Endothelial cell (in vitro differentiated cells): ENCODE data around the gene LTBR. TPM values are rescaled to one million over a fixed set of nuclear protein-coding genes. Genes with fewer than 3 reads are reported as not detected.
"Not testable (repeated sequence)": the region's sequence is repeated elsewhere in the genome, so short reads cannot be mapped to it uniquely, and the experiment has no call there.

ENCODE experiments used
- DNase-seq: peaks from one replicate; pipeline ENCODE4 v3.0.0; 2021; ENCODE audit warnings: low spot score
- H3K27ac Mint-ChIP-seq: one replicate; pipeline ENCODE4 v1.8.0; 2021; ENCODE audit warnings: mixed read lengths, inconsistent platforms; ENCODE audit not compliant: unreplicated experiment
- H3K27me3 Mint-ChIP-seq: one replicate; pipeline ENCODE4 v1.8.0; 2021; ENCODE audit warnings: mild to moderate bottlenecking, moderate library complexity, mixed read lengths, inconsistent platforms; ENCODE audit not compliant: unreplicated experiment
- H3K36me3 Mint-ChIP-seq: one replicate; pipeline ENCODE4 v1.8.0; 2021; ENCODE audit warnings: mild to moderate bottlenecking, low read depth, mixed read lengths, inconsistent platforms; ENCODE audit not compliant: unreplicated experiment
- H3K4me1 Mint-ChIP-seq: one replicate; pipeline ENCODE4 v1.8.0; 2021; ENCODE audit warnings: mild to moderate bottlenecking, mixed read lengths, inconsistent platforms; ENCODE audit not compliant: unreplicated experiment
- H3K4me3 Mint-ChIP-seq: one replicate; pipeline ENCODE4 v1.8.0; 2021; ENCODE audit warnings: mild to moderate bottlenecking, mixed read lengths, inconsistent platforms; ENCODE audit not compliant: unreplicated experiment
- H3K9me3 Mint-ChIP-seq: one replicate; pipeline ENCODE4 v1.8.0; 2021; ENCODE audit warnings: mixed read lengths, inconsistent platforms; ENCODE audit not compliant: unreplicated experiment
- CTCF ChIP-seq: fragments of 200-600 bp; sonication (generic); IDR thresholded peaks from one replicate; pipeline ENCODE4 v1.5.0; 2021; ENCODE audit warnings: antibody characterized with exemption; ENCODE audit not compliant: unreplicated experiment
- total RNA-seq: library from RNA; stranded (reverse); fragmentation: NEBNext Ultra II Directional; extraction: Animal tissue kit (Norgen Biotek cat#: 25700); gene quantifications from one replicate; pipeline ENCODE4 v1.2.1, GENCODE V29; 2021; ENCODE audit not compliant: unreplicated experiment

Gene LTBR
- total RNA-seq, 1 donor from 2014 or later = 40.3 TPM

GRCh38 chr12:6343518-6343917 is 40.4 kb upstream of the LTBR start:
- no peak overlapping the region for H3K27ac Mint-ChIP-seq
- peaks cover 4% of the 10 kb centered on the region for H3K36me3 Mint-ChIP-seq
- H3K27me3 Mint-ChIP-seq = peaks cover 11% of the 10 kb centered on the region
- DNase-seq = no peak
- no peaks in the 10 kb centered on the region for H3K9me3 Mint-ChIP-seq
- TF ChIP-seq CTCF = no peak
- H3K4me3 Mint-ChIP-seq = no peak overlapping the region
- H3K4me1 Mint-ChIP-seq = peaks cover 33% of the 10 kb centered on the region

DNA sequence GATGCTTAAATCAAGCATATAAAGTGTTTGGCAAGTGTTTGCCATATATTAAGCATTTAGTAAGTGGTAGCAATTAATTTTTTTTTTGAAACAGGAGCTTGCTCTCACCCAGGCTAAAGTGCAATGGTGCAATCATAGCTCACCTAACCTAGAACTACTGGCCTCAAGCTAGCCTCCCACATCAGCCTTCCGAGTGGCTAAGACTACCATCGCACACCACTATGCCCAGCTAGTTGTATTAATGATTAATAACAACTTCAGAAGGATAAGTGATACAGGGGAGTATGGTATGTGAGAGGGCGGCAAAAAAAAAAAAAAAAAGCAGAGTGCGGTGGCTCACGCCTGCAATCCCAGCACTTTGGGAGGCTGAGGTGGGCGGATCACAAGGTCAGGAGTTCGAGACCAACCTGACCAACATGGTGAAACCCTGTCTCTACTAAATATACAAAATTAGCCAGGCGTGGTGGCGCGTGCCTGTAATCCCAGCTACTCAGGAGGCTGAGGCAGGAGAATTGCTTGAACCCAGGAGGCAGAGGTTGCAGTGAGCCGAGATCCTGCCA is 39.8 kb upstream of the LTBR start:
- not testable (repeated sequence) for H3K9me3 Mint-ChIP-seq, H3K36me3 Mint-ChIP-seq, H3K27ac Mint-ChIP-seq, H3K4me3 Mint-ChIP-seq, DNase-seq
- peaks cover 33% of the 10 kb centered on the region for H3K4me1 Mint-ChIP-seq
- peaks cover 11% of the 10 kb centered on the region for H3K27me3 Mint-ChIP-seq

DNA sequence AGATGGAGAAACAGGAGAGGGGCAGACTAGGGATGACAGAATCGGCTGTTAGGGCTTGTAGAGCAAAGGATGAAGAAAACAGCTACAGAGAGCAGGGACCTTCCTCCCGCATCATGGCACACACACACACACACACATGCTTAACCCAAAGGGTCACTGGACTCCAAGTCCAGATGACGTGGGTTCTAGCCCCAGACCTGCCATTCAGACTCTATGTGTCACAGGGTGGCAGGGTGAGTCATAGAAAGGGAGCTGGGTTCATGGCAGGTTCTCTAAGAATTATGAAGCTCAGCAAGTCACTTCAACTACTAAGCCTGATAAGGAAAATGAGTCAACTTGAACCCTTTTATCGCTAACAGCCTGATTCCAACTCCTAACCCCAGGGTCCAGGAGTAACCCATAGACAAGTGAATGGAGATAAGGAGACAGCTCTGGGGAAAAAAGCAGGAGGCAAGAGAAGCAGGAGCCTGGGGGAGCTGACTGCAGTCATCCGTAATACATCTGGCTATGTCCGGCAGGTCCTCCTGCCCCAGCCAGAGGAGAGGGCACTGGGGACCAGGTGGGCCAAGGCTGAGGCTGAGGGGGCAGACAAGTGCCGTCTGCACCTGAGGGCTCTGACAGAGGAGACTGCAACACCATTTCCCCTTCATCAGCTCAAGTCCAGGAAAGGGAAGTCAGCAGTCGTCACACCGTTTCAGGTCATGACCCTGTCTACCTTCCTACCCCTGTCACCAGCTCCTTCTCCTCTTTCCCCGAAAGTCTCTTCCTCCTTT is 38.5 kb upstream of the LTBR start:
- Mint-ChIP-seq H3K27me3 (peaks cover 11% of the 10 kb centered on the region), H3K9me3 (no peaks in the 10 kb centered on the region), H3K4me3 (peak overlapping the region; percentile 83), H3K36me3 (peaks cover 4% of the 10 kb centered on the region), H3K4me1 (peaks cover 33% of the 10 kb centered on the region), H3K27ac (peak overlapping the region; percentile 58)
- TF ChIP-seq CTCF = no peak
- no peak for DNase-seq

GRCh38 chr12:6346235-6346832 is 37.6 kb upstream of the LTBR start:
- H3K4me3 Mint-ChIP-seq = no peak overlapping the region
- H3K27ac Mint-ChIP-seq = no peak overlapping the region
- H3K27me3 Mint-ChIP-seq = peaks cover 9% of the 10 kb centered on the region
- no peaks in the 10 kb centered on the region for H3K9me3 Mint-ChIP-seq
- H3K36me3 Mint-ChIP-seq = peaks cover 4% of the 10 kb centered on the region
- no peak for DNase-seq
- TF ChIP-seq CTCF = no peak
- H3K4me1 Mint-ChIP-seq = peaks cover 33% of the 10 kb centered on the region

DNA sequence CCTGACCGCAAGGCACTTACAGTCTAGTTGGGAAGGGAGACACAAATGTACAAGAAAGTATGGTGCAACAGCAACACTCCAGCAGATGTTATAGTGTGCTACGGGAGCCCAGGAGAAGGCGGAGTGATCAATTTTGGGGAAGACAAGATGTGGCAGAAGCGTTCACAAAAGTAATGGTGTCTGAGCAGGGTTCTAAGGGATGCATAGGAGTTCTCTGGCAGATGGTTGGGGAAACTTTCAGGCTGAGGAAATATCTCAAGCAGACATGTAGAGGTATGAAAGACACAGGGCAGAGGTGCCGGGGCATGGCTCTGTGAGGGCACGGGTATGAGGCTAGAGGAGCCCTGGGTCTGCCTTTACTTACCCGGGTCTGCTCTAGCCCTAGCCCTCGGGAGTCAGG is 37.0 kb upstream of the LTBR start:
- Mint-ChIP-seq H3K27me3 (peaks cover 9% of the 10 kb centered on the region), H3K4me3 (peak overlapping the region; percentile 27), H3K27ac (no peak overlapping the region), H3K36me3 (peaks cover 4% of the 10 kb centered on the region), H3K4me1 (peaks cover 33% of the 10 kb centered on the region), H3K9me3 (no peaks in the 10 kb centered on the region)
- DNase-seq = no peak
- no peak for TF ChIP-seq CTCF
